GM19395 (cell line): ENCODE measurements around the gene SH3GLB2.

ENCODE experiments used
- ATAC-seq: cut with Tn5 transposase; IDR thresholded peaks from one replicate; pipeline ENCODE4 v1.9.1; 2021; ENCODE audit warnings: mild to moderate bottlenecking, moderate library complexity; ENCODE audit not compliant: unreplicated experiment

SH3GLB2 gene

DNA sequence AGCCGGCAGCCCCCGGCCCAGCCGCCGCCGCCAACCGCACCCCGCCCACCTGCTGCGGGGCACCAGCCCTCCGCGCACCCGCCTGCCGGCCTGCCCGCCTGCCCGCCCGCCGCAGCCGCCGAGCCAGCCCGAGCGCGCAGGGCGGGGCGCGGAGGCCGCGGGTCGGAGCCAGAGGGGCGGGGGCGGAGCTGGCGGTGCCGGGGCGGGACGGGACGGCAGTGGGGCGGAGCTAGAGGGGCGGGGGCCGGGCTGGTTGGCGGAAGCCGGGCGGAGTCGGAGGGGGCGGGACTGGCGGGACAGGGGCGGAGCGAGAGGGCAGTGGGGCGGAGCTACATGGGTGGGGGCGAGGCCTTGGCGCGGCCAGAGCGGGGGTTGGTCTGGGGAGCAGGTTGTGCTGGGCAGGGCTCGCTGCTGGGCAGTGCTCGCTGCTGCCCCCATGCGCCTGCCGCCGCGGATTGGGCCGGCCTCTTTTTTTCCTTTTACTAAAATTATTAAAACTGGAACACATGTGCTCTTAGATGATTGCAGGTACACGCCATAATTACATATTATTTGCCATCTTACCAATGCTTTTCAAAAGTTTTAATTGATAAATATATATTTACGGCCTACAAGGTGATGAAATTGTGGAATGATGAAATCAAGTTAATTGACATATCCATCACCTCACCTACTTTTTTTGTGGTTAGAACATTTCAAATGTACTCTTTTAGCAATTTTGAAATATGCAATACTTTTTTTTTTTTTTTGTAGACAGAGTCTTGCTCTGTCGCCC is at the start of gene SH3GLB2:
SH3GLB2 (minus strand) TSS at position 140 of the 775 bp plus-strand sequence. CDS start 177 bp downstream, outside the sequence.
- peak; percentile 78 for ATAC-seq

GRCh38 chr9:129077236-129077635 is 49.1 kb upstream of the SH3GLB2 start:
- no peak for ATAC-seq

DNA sequence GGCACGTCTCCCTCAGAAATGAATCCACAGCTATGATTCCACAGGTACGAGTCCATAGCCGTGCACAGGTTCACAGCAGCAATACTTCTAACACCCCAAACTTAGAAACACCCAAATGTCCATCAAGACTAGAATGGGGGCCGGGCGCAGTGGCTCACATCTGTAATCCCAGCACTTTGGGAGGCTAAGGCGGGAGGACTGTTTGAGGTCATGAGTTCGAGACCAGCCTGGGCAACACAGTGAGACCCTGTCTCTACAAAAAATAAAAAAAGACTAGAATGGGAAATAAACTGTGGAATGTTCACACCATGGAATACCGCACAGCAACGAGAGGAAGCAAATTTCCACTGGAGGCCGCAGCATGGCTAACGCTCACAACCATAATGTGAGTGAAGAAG is 48.5 kb upstream of the SH3GLB2 start:
- no peak for ATAC-seq

GRCh38 chr9:129075996-129076639 is 48.0 kb upstream of the SH3GLB2 start:
- no peak for ATAC-seq

- ATAC-seq: no peak
These were observed 46.0 kb upstream of the SH3GLB2 start for GRCh38 chr9:129074106-129074505.

- no peak for ATAC-seq
These were observed 45.3 kb upstream of the SH3GLB2 start for GRCh38 chr9:129073404-129073803.

- no peak for ATAC-seq
These were observed 44.0 kb upstream of the SH3GLB2 start for GRCh38 chr9:129072171-129072570.

GRCh38 chr9:129071526-129072126 is 43.5 kb upstream of the SH3GLB2 start:
- ATAC-seq: no peak

DNA sequence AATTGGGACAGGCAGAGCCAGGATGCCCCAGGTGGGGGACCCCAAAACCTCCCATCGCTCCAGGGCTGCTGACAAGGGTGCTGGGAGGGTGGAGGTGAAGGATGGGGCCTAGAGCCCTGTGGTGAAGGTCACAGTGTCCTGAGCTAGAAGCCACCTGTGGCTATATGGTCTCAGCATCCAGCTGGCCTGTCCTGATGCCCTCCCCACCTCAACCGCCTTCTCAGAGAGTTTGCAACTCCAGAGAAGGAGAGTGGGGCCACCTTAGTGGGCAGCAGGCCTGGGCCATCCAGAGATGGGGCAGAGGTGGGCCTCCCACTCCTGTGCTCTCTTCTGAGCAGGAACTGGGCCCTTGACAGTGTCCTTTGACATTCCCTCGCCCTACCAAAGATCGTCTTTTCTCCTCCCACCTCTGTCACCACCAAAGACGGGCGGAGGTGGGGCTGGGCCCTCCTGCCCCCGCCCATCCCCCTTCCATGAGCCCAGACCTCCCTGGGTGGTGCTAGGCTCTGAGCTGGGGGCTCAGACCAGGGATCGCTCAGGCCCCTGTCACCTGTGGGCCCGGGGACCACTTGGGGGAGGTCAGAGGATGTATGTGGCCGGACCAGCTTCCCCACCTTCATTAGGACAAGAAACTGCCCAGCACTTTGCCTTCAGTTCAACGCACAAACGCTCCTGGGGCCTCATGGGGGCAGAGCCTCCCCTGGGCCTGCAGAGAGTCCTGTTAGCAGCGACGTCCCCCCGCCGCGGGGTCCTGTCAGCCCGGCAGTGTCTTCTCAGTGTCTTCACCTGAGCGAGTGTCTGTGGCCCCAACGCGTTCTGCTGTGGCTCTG is 42.8 kb upstream of the SH3GLB2 start:
- ATAC-seq: no peak

- no peak for ATAC-seq
These were observed 41.9 kb upstream of the SH3GLB2 start for GRCh38 chr9:129069862-129070641.

GRCh38 chr9:129068990-129069861 is 41.1 kb upstream of the SH3GLB2 start:
- peak; percentile 63 for ATAC-seq

DNA sequence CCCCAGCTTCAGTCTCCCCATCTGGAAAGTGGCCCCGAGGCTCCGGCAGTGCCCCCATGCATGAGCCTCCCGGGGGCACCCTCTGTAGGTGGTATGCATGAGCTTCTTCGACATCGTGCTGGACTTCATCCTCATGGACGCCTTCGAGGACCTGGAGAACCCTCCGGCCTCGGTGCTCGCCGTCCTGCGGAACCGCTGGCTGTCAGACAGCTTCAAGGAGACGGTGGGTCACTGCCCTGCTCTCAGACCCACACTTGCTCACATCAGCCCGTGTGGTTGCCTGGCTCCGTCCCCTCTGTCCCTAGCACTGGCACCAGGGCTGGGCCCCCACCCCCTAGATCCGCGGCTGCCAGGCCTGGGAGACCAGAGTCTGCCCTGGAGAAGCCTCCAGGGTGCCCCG is 40.0 kb upstream of the SH3GLB2 start:
- ATAC-seq: no peak

DNA sequence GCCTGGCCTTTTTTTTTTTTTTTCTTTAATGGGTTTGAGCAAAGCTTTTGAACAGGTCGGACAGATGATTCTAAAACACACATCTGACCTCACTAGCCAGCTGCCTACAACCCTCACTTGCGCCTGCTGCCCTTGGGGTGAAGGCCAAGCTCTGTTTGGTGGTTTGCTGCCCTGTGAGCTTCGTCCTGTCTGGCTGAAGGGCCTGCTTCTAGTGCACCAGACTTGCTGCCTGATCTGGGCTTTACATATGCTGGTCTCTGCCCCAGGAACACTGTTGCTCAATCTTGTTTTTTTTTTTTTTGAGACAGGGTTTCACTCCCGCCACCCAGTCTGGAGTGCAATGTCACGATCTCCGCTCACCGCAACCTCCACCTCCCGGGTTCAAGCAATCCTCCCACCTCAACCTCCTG is 36.4 kb upstream of the SH3GLB2 start:
- ATAC-seq: no peak

- no peak for ATAC-seq
These were observed 34.9 kb upstream of the SH3GLB2 start for GRCh38 chr9:129063061-129063460.

DNA sequence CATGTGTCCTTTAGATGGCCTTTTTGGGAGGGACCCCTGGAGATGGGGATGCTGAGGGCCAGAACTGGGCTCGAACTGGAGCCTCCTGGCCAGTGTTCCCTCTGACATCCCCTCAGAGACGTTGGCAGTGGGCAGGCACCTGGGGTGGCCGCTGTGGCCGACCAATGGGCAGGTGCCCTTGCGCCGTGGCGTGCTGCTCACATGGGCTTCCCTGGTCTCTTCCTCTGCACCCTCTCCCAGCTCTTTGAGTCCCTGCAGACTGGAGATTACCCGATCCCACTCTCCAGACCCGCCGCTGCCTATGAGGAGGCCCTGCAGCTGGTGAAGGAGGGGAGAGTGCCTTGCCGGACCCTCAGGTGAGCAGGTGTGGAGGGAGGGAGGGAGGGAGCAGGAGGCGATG is 32.9 kb upstream of the SH3GLB2 start:
- ATAC-seq: no peak

DNA sequence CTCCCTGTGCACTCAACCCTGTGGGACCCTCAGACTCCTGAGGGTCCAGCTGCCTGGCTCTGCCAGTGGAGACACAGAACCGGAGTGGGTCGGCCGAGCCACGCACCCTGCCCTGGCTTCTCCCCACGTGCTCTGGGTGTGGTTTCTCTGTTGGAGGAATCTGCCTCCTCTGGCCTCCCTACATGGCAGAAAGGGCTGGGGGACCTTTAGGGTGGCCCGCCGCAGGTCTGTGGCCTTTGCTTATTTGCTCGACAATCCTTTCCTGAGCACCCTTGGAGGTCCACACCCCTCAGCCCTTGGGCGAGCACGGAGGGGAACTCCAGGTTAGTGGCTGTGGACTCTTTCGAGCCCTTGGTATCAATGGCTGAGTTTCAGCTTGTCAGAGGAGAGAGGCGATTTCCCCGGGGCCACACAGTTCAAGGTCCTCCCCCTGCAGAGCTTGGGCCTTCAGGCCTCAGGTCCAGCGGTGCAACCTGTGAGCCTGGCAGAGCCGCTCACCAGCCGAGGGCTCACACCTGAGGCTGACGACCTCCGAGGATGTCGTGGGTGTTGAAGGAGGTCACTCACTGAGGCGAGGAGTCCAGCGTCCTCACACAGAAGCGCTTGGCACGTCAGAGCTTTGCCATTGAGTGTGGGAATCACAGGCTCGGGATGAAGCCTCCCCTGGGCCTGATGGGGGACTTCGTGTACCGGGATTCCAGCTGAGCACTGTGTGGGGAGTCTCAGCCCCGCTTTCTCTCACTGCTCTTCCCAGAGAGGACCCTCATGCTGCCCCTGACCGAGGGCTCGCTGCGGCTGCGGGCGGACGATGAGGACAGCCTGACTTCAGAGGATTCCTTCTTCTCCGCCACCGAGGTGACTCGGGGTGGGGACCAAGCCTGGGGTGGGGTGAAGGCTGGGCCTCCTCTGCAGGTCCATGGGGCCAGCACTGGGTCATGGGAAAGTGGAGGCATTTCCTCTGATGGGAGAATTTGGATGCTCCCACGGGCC is 32.0 kb upstream of the SH3GLB2 start:
- ATAC-seq: no peak

GRCh38 chr9:129058965-129059795 is 31.0 kb upstream of the SH3GLB2 start:
- no peak for ATAC-seq
